Pons (tissue), 1 donor: ENCODE results near the gene KISS1R.
A peak's percentile ranks its signal among the peaks of the same experiment; 100 is the strongest.

ENCODE experiments used
- DNase-seq: peaks from one replicate; pipeline ENCODE4 v3.0.0-alpha.2; 2016; ENCODE audit warnings: low spot score

KISS1R gene

GRCh38 chr19:938233-938923 lies 21.2 kb downstream of the KISS1R start:
- no peak for DNase-seq

- no peak for DNase-seq
Measured at GRCh38 chr19:939439-939838, 22.3 kb downstream of the KISS1R start.

GRCh38 chr19:939922-940321 lies 22.8 kb downstream of the KISS1R start:
- DNase-seq: no peak

GRCh38 chr19:940591-941291 lies 23.6 kb downstream of the KISS1R start:
- peak; percentile 80 for DNase-seq

GRCh38 chr19:941292-942132 lies 24.4 kb downstream of the KISS1R start:
- no peak for DNase-seq

GRCh38 chr19:942133-942645 lies 25.1 kb downstream of the KISS1R start:
- no peak for DNase-seq

GRCh38 chr19:943551-944170 lies 26.5 kb downstream of the KISS1R start:
- no peak for DNase-seq

GRCh38 chr19:944171-944567 lies 27.0 kb downstream of the KISS1R start:
- DNase-seq: no peak

- no peak for DNase-seq
Measured at GRCh38 chr19:944663-945241, 27.6 kb downstream of the KISS1R start.

GRCh38 chr19:945401-946252 lies 28.5 kb downstream of the KISS1R start:
- DNase-seq: no peak

GRCh38 chr19:947090-947706 lies 30.1 kb downstream of the KISS1R start:
- no peak for DNase-seq

- DNase-seq: peak; percentile 55
Measured at GRCh38 chr19:947707-948539, 30.8 kb downstream of the KISS1R start.

GRCh38 chr19:948842-949496 lies 31.8 kb downstream of the KISS1R start:
- DNase-seq: no peak

- no peak for DNase-seq
Measured at GRCh38 chr19:950352-951066, 33.4 kb downstream of the KISS1R start.

GRCh38 chr19:952049-952679 lies 35.0 kb downstream of the KISS1R start:
- DNase-seq: no peak

- DNase-seq: no peak
Measured at GRCh38 chr19:952680-953444, 35.7 kb downstream of the KISS1R start.
